Lower leg skin (tissue), 3 donors: Measurements from ENCODE around the gene STRN4.

Experiments used
- CTCF ChIP-seq, 3 donors: fragments of 450-650 bp; IDR thresholded peaks; one replicate each; pipeline ENCODE4 v1.5.1; 2016; ENCODE audit warnings: antibody characterized with exemption in 3 of 3, mild to moderate bottlenecking in 3 of 3, moderate library complexity in 2 of 3
- POLR2A ChIP-seq, 2 donors: fragments of 450-650 bp; IDR thresholded peaks; one replicate each; pipeline ENCODE4 v1.6.1; 2016 to 2017; ENCODE audit warnings: antibody characterized with exemption in 2 of 2, mild to moderate bottlenecking in 1 of 2, moderate library complexity in 1 of 2

DNA sequence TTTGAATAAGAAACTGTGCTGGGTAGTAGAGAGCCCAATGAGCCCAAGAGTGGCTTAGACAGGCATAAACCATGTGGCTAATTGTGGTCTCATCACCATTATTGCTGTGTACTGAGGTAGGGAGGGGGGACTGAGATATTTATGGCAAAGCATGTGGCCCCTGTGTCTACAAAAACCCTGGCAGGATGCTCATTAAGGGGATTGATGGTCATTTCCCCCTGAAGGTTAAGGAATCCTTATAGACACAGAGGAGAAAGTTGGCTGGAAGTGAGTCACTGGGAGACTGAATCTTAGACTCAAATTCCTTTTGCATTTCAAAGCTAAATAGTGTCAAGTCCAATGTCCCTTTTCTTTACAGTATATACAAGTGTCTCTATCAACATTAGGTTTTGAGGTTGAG, 75.4 kb downstream of the STRN4 start:
- TF ChIP-seq CTCF (IDR thresholded peaks at IDR 0.05) (no peak), POLR2A (IDR thresholded peaks at IDR 0.05) (no peak)
